NCI-H1694 (cell line): Measurements from ENCODE around the gene SPDYC.
A peak's percentile ranks its signal among the peaks of the same experiment; 100 is the strongest.
"Not testable (repeated sequence)": the region's sequence is repeated elsewhere in the genome, so short reads cannot be mapped to it uniquely, and the experiment has no call there.

Source experiments
- DNase-seq: peaks from one replicate; lab custom pipeline; 2025; lab: John Stamatoyannopoulos, UW

SPDYC gene

DNA sequence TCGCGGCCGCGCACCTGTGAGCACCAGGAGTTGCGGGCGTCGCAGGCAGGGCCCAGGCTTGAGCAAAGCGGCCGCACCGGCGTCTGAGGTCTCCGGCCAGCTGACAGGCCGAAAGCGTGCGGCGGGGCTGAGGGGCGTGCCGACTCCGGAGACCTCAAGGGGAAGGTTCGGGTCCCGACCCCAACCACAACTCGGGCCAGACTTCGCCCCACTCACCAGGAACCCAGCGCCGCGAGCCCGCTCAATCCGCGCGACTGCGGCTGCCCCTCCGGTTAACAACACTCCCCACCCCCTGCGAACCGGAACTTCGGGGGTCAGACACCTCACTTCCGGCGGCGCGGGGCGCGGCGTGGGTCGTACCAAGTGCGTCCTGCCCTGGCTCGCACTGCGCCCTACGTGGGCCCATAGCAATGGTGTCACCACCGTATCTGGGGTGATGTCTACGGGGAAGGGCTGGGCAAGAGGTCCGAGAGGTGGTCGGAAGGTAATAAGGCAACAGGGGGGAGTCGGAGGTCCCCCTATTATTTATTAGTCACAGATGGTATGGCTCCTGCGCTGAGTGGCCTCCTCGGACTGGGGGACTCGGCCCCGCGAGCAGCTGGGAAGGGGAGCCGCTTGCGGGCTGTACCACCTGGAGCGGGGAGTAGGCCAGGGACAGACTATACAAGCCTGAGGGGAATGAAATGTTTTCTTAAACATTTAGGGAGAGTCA lies 35.6 kb upstream of the SPDYC start, which contains the start of gene SYVN1:
Gene SYVN1, minus strand, starts transcription at position 280 of the 712 bp plus-strand sequence. CDS start 918 bp downstream, outside the sequence.
- peak; percentile 58 for DNase-seq

- DNase-seq, result peak; percentile 90
Observed at GRCh38 chr11:65134952-65135632, 34.9 kb upstream of the SPDYC start.

DNA sequence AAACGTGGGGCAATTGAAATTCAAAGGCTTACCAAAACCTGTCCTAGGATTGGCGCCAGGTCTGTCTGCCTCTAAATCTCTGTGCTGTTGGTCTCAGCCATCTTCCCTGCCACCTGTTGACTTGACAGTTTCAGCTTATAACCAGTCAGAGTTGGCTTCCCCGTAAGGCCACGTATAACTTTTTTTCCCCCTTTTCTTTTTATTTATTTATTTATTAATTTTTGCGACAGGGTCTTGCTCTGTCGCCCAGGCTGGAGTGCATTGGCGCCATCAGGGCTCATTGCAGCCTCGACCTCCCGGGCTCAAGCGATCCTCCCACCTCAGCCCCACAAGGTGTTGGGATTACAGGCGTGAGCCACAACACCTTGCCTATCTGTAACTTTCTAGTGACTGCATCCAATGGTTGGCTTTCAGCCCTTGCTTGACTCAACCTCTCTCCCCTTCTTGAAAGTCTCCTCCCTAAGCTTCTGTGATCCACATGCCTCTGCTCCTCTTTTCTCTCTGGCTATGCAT lies 34.3 kb upstream of the SPDYC start:
- no peak for DNase-seq

DNA sequence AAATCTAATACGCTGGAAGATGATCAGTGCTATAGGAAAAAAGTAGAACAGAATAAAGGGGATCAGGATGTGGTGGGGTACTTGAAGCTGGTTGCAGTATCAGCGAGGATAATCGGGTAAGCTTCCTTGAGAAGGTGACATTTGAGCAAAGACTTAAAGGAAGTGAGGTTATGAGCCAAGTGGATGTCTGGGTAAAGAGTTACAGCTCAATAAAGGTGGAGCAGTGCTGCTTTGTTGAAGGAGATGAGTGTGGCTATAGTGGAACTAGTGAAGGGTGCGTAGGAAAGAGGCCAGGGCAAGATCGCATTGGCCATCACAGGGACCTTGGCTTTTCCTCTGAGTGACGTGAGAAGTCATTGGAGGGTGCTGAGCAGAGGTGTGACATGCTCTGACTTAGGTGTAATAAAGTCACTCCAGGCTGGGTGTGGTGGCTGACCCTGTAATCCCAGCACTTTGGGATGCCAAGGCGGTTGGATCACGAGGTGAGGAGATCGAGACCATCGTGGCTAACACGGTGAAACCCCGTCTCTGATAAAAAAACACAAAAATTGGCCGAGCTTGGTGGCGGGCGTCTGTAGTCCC lies 33.4 kb upstream of the SPDYC start:
- DNase-seq, result no peak

DNA sequence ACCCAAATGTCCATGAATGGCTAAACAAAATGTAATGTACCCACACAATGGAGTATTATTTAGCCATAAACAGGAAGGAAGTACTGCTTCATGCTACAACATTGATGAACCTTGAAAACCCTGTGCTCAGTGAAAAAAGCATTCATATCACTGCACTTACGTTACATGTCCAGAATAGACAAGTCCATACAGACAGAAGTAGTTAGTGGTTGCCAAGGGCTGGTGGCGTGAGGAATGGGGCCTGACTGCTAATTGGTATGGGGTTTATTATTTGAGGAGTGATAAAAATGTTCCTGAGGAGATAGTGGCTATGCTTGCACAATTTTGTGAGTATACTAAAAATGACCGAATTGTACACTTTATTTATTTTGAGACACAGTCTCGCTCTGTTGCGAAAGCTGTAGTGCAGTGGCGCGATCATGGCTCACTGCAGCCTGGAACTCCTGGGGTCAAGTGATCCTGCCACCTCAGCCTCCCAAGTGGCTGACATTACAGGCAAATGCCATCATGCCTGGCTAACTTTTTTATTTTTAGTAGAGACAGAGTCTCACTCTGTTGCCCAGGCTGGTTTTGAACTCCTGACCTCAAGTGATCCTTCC lies 28.0 kb upstream of the SPDYC start:
- DNase-seq, result no peak

DNA sequence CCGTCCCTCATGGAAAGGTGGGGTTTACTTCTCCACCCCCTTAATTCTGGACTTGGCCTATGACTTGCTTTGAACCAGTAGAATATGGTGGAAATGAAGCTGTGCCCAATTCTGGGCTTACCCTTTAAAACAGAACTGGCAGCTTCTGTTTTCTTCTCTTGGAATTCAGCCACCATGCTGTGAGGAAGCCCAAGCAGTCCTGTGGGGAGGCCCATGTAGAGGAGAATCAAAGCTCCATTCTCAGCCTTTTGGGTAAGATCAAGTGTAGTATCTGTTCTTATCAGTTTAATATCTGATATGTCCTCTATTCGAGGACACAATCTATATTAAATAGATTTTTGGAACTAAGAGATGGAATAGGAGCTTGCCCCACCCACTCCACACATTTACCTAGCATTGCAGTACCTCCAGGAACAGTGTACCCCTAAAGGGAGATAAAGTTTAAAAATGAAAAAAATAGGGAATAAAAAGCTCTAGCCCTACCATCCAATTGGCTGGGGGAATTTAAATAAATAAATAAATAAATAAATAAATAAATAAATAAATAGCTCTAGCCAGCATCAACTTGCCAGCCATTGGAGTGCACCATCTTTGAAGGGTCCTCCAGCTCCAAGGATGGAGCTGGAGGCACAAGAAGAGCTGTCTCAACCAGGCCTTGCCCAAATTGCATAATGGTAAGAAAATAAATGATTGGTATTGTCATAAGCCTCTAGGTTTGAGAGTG lies 22.5 kb upstream of the SPDYC start:
- no peak for DNase-seq

DNA sequence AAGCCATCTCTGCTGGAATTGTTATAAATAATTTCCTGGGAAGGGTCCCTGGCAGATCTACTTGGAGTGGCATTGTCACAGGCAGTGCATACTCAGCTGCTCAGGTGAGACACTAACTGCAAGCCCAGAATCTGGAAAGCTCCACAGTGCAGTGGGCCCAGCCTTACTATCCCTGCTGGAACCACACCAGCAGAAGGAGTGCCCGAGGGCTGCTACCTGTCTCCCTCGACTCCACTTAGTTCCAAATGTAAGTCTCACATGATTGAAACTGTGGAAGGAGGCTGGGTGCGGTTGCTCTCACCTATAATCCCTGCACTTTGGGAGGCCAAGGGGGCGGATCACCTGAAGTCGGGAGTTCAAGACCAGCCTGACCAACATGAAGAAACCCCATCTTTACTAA lies 21.4 kb upstream of the SPDYC start:
- DNase-seq, result no peak

- DNase-seq, result not testable (repeated sequence)
Observed at GRCh38 chr11:65150131-65150508, 19.9 kb upstream of the SPDYC start.

- DNase-seq, result no peak
Observed at GRCh38 chr11:65150509-65151299, 19.3 kb upstream of the SPDYC start.

- DNase-seq, result no peak
Observed at GRCh38 chr11:65151331-65151899, 18.6 kb upstream of the SPDYC start.

DNA sequence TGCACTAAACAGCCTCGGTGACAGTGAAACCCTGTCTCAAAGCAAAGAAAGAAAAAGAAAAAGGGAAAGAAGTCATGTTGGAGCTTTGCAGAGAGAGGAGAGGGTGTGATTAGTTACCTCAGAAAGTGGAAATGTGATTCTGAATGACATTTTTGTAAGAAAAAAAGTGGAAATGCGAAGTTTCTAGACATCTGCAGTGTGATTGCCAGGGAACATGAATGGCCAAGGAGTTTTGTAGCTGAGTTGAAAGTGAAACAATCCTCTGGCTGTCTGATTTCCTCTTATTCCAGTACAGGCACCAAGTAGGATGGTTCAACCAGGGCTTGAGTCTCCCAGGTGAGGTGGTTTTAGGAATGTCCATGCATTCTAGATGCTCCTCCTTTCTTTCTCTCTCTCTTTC lies 17.9 kb upstream of the SPDYC start:
- DNase-seq, result no peak

- no peak for DNase-seq
Observed at GRCh38 chr11:65156256-65156655, 13.8 kb upstream of the SPDYC start.

DNA sequence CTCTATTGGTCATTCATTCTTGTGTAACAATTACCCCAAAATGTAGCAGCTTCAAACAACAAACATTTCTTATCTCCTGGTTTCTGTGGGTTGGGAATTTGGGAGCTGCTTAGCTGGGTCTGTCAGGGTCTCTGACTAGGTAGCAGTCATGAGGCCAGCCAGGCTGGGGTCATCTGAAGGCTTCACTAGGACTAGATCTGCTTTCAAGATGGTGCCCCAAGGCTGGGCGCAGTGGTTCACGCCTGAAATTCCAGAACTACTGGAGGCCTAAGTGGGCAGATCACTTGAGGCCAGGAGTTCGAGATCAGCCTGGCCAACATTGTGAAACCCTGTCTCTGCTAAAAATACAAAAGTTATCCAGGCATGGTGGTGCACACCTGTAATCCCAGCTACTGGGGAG lies 13.1 kb upstream of the SPDYC start:
- DNase-seq, result no peak

GRCh38 chr11:65157336-65157735 lies 12.7 kb upstream of the SPDYC start:
- DNase-seq, result no peak

DNA sequence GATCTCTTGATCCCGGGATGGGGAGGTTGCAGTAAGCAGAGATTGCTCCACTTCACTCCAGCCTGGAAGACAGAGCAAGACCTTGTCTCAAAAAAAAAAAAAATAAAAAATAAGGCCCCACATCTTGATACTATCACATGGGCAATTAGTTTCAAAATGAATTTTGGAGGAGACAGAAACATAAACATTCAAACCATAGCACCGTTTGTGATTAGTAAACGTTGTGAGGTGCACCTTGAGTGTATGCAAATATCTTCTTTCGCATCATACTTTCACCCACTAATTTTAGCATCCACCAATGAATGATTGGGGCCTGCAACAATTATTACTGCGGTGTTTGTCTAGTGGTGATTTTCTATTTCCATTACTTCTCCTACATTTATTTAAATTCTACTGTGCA lies 11.0 kb upstream of the SPDYC start:
- no peak for DNase-seq

GRCh38 chr11:65160643-65161042 lies 9.4 kb upstream of the SPDYC start:
- DNase-seq, result no peak

DNA sequence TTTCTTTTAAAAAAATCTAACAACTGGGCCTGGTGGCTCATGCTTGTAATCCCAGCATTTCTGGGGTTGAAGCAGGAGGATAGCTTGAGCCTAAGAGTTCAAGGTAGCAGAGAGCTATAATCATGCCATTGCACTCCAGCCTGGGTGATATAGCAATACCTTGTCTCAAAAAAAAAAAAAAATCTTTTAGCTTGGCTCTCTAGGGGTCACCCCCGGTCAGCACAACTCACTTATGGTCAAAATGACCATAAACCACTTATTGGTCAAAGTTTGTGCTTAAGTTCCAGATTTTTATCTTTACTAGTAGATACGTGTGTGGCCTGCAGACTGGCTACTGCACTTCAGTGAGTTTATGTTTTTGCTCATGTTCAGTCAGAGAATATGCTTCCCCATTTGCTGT lies 6.3 kb upstream of the SPDYC start:
- DNase-seq, result no peak

GRCh38 chr11:65165410-65166317 lies 4.4 kb upstream of the SPDYC start:
- no peak for DNase-seq

DNA sequence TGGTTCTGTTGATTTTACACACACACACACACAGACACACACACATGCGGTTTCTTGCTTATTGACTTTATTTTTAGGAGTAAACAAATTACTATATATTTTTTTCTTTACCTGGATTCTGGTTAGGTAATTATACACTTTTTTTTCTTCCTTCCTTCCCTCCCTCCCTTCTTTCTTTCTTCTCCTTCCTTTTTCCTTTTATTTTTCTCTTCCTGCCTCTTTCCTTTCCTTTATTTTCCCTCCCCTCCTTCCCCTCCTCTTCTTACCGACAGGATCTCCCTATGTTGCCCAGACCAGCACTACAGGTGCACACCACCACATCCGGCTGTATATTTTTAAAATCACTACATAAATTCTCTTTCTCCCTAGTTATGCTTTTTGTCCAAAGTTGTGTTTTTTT lies 3.1 kb upstream of the SPDYC start:
- DNase-seq, result no peak

DNA sequence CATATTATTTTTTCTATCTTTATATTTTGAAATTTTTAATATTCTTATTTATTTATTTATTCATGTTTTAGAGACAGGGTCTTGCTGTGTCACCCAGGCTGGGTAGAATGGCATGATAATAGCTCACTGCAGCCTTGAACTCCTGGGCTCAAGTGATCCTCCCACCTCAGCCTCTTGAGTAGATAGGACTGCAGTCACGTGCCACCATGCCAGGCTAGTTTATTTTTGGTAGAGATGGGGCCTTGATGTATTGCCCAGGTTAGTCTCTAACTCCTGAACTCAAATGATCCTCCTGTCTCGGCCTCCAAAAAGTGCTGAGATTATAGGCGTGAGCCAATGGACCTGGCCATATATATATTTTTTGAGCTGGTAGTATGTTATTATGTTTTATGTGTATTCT lies 2.4 kb upstream of the SPDYC start:
- DNase-seq, result no peak
